Upper lobe of left lung (tissue), 6 donors: ENCODE results near the gene SIAH1. TPM values are rescaled to one million over a fixed set of nuclear protein-coding genes. Genes with fewer than 3 reads are reported as not detected.
"Not testable (repeated sequence)": the region's sequence is repeated elsewhere in the genome, so short reads cannot be mapped to it uniquely, and the experiment has no call there.

ENCODE experiments used
- ATAC-seq, 2 donors: fragments of 200-7000 bp; cut with Tn5 transposase; one replicate each; pipeline ENCODE4 v1.9.1; 2022; ENCODE audit warnings: mild to moderate bottlenecking in 2 of 2, moderate library complexity in 2 of 2; ENCODE audit not compliant: low FRiP score in 2 of 2
- DNase-seq, 2 donors: peaks; one replicate each; pipeline ENCODE4 v3.0.0-alpha.2; 2019 to 2020
- H3K27ac ChIP-seq, 4 donors: fragments of 200-600 bp; sonication (generic); one replicate each; pipeline ENCODE4 v1.5.1; 2016 to 2019
- H3K27me3 ChIP-seq, 4 donors: fragments of 200-600 bp; sonication (generic); one replicate each; pipeline ENCODE4 v1.5.1; 2017 to 2019
- H3K36me3 ChIP-seq, 4 donors: fragments of 200-600 bp; sonication (generic); one replicate each; pipeline ENCODE4 v1.5.1; 2016 to 2019
- H3K4me1 ChIP-seq, 4 donors: fragments of 200-600 bp; sonication (generic); one replicate each; pipeline ENCODE4 v1.5.1; 2018 to 2019
- H3K4me3 ChIP-seq, 4 donors: fragments of 200-600 bp; sonication (generic); one replicate each; pipeline ENCODE4 v1.5.1; 2017 to 2019; ENCODE audit warnings: mild to moderate bottlenecking in 2 of 4, moderate library complexity in 1 of 4
- H3K9me3 ChIP-seq, 4 donors: fragments of 200-600 bp; sonication (generic); one replicate each; pipeline ENCODE4 v1.5.1; 2018 to 2019
- CTCF ChIP-seq, 6 experiments: fragments of 450-650 bp in 4 of 6; fragments of 200-600 bp in 2 of 6; sonication (generic) in 2 of 6; IDR thresholded peaks; one replicate each; pipeline ENCODE4 v1.5.1; 2016 to 2019; ENCODE audit warnings: antibody characterized with exemption in 6 of 6
- EP300 ChIP-seq, 4 donors: sonication (generic); formaldehyde crosslinking; IDR thresholded peaks; one replicate each; pipeline ENCODE4 v1.5.1; 2017; ENCODE audit warnings: antibody characterized with exemption in 4 of 4, control low read depth in 2 of 4
- POLR2A ChIP-seq, 4 donors: fragments of 450-650 bp; IDR thresholded peaks; one replicate each; pipeline ENCODE4 v1.5.1; 2016 to 2017; ENCODE audit warnings: antibody characterized with exemption in 4 of 4, mild to moderate bottlenecking in 2 of 4
- POLR2AphosphoS5 ChIP-seq, 2 donors: sonication (generic); formaldehyde crosslinking; IDR thresholded peaks; one replicate each; pipeline ENCODE4 v1.5.1; 2017; ENCODE audit warnings: antibody characterized with exemption in 2 of 2
- WGBS, 2 donors: methylation state at CpG; one replicate each; pipeline ENCODE4 v1.1.5; 2017 to 2018; 5-methylcytosine and 5-hydroxymethylcytosine counted together
- total RNA-seq, 6 donors: library from RNA; depleted of rRNA in 4 of 6; stranded (reverse); fragments of >200 nt in 4 of 6; gene quantifications; one replicate each; pipeline versions ENCODE4 v1.1.0 to v1.2.1, GENCODE V29; 2016 to 2021
- donor health status: DM: no; HTN: no; CAD: no; lungs with moderate emphysema.
- donor health status: DM: no; HTN: yes; CAD: no; lungs with severe emphysema.

Gene SIAH1
- total RNA-seq, 6 donors from 2014 or later: 19.4 to 45.1 (median 24.9) TPM

- Histone ChIP-seq H3K4me3 (no peak overlapping the region), H3K27me3 (no peaks in the 10 kb centered on the region), H3K27ac (peak overlapping the region in 2 of 4 donors; percentile 1 to 100), H3K4me1 (peaks cover 60 to 80% (median 66%) of the 10 kb centered on the region in 4 donors), H3K36me3 (no peaks in the 10 kb centered on the region), H3K9me3 (no peaks in the 10 kb centered on the region)
- no peak for TF ChIP-seq EP300 (IDR thresholded peaks at IDR 0.05)
- TF ChIP-seq POLR2A (IDR thresholded peaks at IDR 0.05): no peak
- TF ChIP-seq POLR2AphosphoS5 (IDR thresholded peaks at IDR 0.05): no peak
- TF ChIP-seq CTCF (IDR thresholded peaks at IDR 0.05): no peak
- 97 to 98% methylated on average over 4 of the region's 4 CpGs for WGBS, 2 donors
- DNase-seq (no peak), ATAC-seq (no peak)
These were observed 3.1 kb downstream of the SIAH1 start for GRCh38 chr16:48382131-48382530.

GRCh38 chr16:48381201-48381600 is 4.0 kb downstream of the SIAH1 start:
- no peak for DNase-seq
- no peak overlapping the region for H3K4me3 ChIP-seq
- no peaks in the 10 kb centered on the region for H3K27me3 ChIP-seq
- no peaks in the 10 kb centered on the region for H3K36me3 ChIP-seq
- peak overlapping the region in 1 of 4 donors; percentile 2 for H3K27ac ChIP-seq
- H3K9me3 ChIP-seq: no peaks in the 10 kb centered on the region
- H3K4me1 ChIP-seq: peaks cover 61 to 81% (median 68%) of the 10 kb centered on the region in 4 donors
- WGBS, 2 donors: 66 to 67% methylated on average over 5 of the region's 5 CpGs
- ATAC-seq: no peak
- no peak for TF ChIP-seq POLR2A (IDR thresholded peaks at IDR 0.05)
- no peak for TF ChIP-seq CTCF (IDR thresholded peaks at IDR 0.05)
- TF ChIP-seq POLR2AphosphoS5 (IDR thresholded peaks at IDR 0.05): no peak

GRCh38 chr16:48378836-48379235 is 6.4 kb downstream of the SIAH1 start:
- no peaks in the 10 kb centered on the region for H3K9me3 ChIP-seq
- DNase-seq (no peak), ATAC-seq (peak; percentile 62 to 66)
- no peak overlapping the region for H3K4me3 ChIP-seq
- H3K27me3 ChIP-seq: no peaks in the 10 kb centered on the region
- no peaks in the 10 kb centered on the region for H3K36me3 ChIP-seq
- peaks cover 76 to 85% (median 81%) of the 10 kb centered on the region in 4 donors for H3K4me1 ChIP-seq
- H3K27ac ChIP-seq: peak overlapping the region in 2 of 4 donors; percentile 63 to 64
- 50 to 68% methylated on average over 1 of the region's 1 CpG for WGBS, 2 donors
- TF ChIP-seq POLR2AphosphoS5 (IDR thresholded peaks at IDR 0.05) (no peak), EP300 (IDR thresholded peaks at IDR 0.05) (no peak), CTCF (IDR thresholded peaks at IDR 0.05) (no peak), POLR2A (IDR thresholded peaks at IDR 0.05) (no peak)

- H3K4me1 ChIP-seq: peaks cover 77 to 90% (median 81%) of the 10 kb centered on the region in 4 donors
- ATAC-seq (no peak), DNase-seq (no peak)
- no peak for TF ChIP-seq POLR2A (IDR thresholded peaks at IDR 0.05)
- no peak for TF ChIP-seq CTCF (IDR thresholded peaks at IDR 0.05)
- TF ChIP-seq EP300 (IDR thresholded peaks at IDR 0.05): no peak
- TF ChIP-seq POLR2AphosphoS5 (IDR thresholded peaks at IDR 0.05): no peak
- 61 to 62% methylated on average over 5 of the region's 5 CpGs for WGBS, 2 donors
- H3K27me3 ChIP-seq: no peaks in the 10 kb centered on the region
- H3K36me3 ChIP-seq: no peaks in the 10 kb centered on the region
- H3K9me3 ChIP-seq: no peaks in the 10 kb centered on the region
- peak overlapping the region in 2 of 4 donors; percentile 63 to 64 for H3K27ac ChIP-seq
- H3K4me3 ChIP-seq: no peak overlapping the region
These were observed 6.9 kb downstream of the SIAH1 start for GRCh38 chr16:48378276-48378675.

GRCh38 chr16:48377301-48377700 is 7.9 kb downstream of the SIAH1 start:
- ATAC-seq, H3K27me3 ChIP-seq, H3K4me3 ChIP-seq, DNase-seq, H3K36me3 ChIP-seq, H3K9me3 ChIP-seq, H3K27ac ChIP-seq: not testable (repeated sequence)
- WGBS, 2 donors: 90 to 96% methylated on average over 7 of the region's 7 CpGs
- peaks cover 72 to 89% (median 76%) of the 10 kb centered on the region in 4 donors for H3K4me1 ChIP-seq
